ENCODE results near the gene PRPH.
A peak's percentile ranks its signal among the peaks of the same experiment; 100 is the strongest.

GRCh38 chr12:49322708-49323523 is 28.0 kb downstream of the PRPH start, which contains the start of gene TROAP:
- TF ChIP-seq EZH2 (conservative IDR thresholded peaks at IDR 0.05; ENCODE audit: low read depth, low read length) (no peak), NFRKB (IDR thresholded peaks at IDR 0.05) (no peak), CHD2 (IDR thresholded peaks at IDR 0.05; ENCODE audit: low read depth, low read length) (peak; percentile 91), ZNF121 (CRISPR knock-in tag; IDR thresholded peaks at IDR 0.05) (peak; percentile 90), CTCF (CRISPR knock-in tag; IDR thresholded peaks at IDR 0.05) (no peak), MEIS1 (CRISPR knock-in tag; IDR thresholded peaks at IDR 0.05; ENCODE audit: borderline replicate concordance) (no peak), TBL1XR1 (IDR thresholded peaks at IDR 0.05; ENCODE audit: borderline replicate concordance, low read length, partially characterized antibody) (no peak)
- TF ChIP-seq, protein P1, sequence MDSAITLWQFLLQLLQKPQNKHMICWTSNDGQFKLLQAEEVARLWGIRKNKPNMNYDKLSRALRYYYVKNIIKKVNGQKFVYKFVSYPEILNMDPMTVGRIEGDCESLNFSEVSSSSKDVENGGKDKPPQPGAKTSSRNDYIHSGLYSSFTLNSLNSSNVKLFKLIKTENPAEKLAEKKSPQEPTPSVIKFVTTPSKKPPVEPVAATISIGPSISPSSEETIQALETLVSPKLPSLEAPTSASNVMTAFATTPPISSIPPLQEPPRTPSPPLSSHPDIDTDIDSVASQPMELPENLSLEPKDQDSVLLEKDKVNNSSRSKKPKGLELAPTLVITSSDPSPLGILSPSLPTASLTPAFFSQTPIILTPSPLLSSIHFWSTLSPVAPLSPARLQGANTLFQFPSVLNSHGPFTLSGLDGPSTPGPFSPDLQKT (CRISPR knock-in tag; IDR thresholded peaks at IDR 0.05; ENCODE audit: borderline replicate concordance) = no peak

Measured in HepG2 (cell line).